Neural cell (in vitro differentiated cells): ENCODE measurements around the gene TBC1D10A.

Experiments used
- EP300 ChIP-seq: fragments of 450-650 bp; conservative IDR thresholded peaks from 2 replicates; pipeline ENCODE4 v1.6.1; 2014; ENCODE audit warnings: antibody characterized with exemption, mild to moderate bottlenecking, moderate library complexity; ENCODE audit not compliant: poor library complexity, severe bottlenecking
- TAF1 ChIP-seq: IDR thresholded peaks from 2 replicates; pipeline ENCODE4 v1.6.1; 2012; ENCODE audit warnings: low read depth

- TF ChIP-seq EP300 (no peak), TAF1 (no peak)
These were observed 78.3 kb downstream of the TBC1D10A start for GRCh38 chr22:30248484-30248883.
